ENCODE results near the gene KCNG1. TPM values are rescaled to one million over a fixed set of nuclear protein-coding genes. Genes with fewer than 3 reads are reported as not detected.
A peak's percentile ranks its signal among the peaks of the same experiment; 100 is the strongest.

KCNG1 gene
- polyA plus RNA-seq, 10 donors: 0.08 to 2.0 (median 0.29) TPM

DNA sequence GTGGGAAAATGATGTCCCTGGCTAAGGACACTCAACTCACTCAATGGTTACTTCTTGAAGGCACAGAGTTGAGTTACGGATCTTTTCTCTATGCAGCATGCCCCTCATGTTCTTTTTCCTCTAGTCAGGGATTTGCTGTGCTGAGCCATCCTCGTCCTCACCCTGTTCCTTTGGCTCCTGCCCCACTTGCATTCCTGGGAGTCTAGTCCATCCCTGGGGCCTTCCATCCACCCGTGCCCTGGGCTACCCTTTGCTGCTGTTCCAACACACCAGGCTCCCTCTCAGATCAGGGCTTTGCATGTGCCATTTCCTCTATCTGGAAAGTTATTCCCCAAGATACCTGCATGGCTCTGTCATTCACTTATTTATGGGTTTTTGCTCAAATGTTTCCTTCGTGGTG is 13.3 kb upstream of the KCNG1 start:
- no peak for DNase-seq

DNA sequence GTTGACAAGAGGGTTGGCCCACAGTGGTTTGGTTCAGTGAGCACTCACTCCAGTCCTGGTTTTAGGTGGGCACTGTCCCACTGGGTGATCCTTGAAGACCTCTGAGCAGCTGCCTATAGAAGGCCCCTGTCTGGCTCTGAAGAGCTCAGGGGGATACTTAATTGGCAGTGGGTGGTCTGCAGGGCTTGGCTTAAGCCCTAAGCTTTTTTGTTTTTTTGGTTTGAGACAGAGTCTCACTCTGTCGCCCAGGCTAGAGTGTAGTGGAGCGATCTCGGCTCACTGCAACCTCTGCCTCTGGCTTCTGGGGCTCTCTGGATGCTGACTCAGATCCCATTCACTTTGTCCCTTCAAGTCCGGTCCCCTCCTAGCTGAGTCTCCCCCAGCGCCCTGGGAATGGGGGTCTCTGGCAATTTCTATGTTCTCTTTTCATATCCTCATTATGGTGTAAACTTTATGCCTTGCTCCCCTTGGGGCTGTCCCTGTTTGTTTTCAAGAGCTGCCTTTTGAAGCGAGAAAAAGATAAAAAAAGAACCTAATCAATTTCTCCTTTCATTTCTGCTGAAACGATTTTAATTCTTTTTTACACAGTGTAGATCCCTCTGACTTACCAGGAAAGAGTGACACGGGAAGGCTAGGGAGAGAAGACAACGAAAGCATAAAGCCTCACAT is 12.2 kb upstream of the KCNG1 start:
- DNase-seq: no peak

- no peak for DNase-seq
Observed at GRCh38 chr20:51034476-51034875, 11.6 kb upstream of the KCNG1 start.

- DNase-seq: peak; percentile 60 to 76 (median 66)
Observed at GRCh38 chr20:51029963-51030920, 7.3 kb upstream of the KCNG1 start.

- DNase-seq: no peak
Observed at GRCh38 chr20:51029556-51029955, 6.6 kb upstream of the KCNG1 start.

DNA sequence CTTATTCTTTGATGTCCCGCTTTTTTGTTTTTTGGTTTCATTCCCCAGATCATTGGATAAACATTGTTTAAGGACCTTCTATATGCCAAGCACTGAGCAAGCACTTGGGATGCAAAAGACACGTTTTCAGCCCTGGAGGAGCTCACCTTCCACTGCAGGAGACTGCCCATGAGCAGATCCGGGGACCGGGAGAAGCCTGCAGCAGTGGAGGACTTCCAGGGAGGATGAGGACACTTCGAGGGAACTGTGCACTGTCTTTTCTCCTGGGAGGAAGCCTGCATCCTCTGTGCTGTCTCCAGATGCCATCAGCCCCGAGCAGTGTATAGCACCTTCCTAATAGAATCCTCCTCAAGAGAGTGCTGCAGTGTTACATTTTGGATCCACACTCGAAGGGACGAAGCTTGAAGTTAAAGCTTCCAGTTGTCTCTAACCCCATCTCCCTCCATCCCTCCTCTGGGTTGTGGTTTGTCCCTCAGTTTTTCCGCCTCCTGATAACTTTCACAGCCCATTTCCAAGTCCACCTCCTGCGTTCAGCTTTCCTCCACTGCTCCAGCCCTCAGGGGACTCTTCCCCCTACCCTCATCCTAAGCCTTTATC is 5.8 kb upstream of the KCNG1 start:
- no peak for DNase-seq

- DNase-seq: no peak
Observed at GRCh38 chr20:51027035-51027795, 4.3 kb upstream of the KCNG1 start.

DNA sequence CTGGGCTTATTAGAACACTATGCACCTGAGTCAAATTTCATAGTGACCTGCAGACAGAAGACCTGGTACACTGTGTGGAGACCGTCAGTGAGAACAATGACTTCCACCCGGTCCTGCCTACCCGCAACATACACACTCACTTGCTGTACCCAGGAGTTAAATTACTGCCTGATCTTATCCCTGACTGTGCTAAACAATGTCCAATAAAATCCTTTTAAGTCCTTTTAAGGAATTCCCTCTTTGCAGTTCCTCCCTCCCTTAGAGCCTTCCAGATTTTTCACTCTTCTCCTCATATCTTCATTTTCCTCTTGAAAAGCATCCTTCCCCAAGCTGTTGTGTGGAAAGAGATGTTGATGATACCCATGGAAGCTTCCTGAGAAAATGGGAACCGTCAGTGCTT is 3.4 kb upstream of the KCNG1 start:
- no peak for DNase-seq

- DNase-seq: no peak
Observed at GRCh38 chr20:51024761-51025160, 1.9 kb upstream of the KCNG1 start.

- DNase-seq: no peak
Observed at GRCh38 chr20:51023617-51024155, 779 bp upstream of the KCNG1 start.

GRCh38 chr20:51022227-51022802 is 592 bp downstream of the KCNG1 start:
- DNase-seq: no peak

- DNase-seq: no peak
Observed at GRCh38 chr20:51021067-51022025, 1.6 kb downstream of the KCNG1 start.

DNA sequence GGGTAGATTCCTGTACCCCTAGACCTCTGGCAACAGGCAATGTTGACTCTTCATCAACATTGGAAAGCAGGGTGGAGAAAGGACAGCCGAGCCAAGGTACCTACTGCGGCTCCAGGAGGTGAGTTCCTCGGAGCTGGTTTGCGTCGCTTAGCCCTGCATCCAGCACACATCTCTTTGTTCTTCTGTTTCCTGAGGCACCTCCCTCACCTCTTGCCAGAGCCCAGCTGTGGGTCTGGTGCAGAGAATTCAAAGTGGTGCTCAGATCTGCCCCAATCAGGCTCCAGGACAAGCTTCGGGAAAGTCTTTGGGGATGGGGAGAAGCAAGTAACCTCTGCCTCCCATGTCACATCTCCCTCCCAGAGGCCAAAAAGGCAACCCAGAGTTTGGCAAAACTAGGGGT is 2.2 kb downstream of the KCNG1 start:
- no peak for DNase-seq

- DNase-seq: no peak
Observed at GRCh38 chr20:51019656-51020592, 3.0 kb downstream of the KCNG1 start.

DNA sequence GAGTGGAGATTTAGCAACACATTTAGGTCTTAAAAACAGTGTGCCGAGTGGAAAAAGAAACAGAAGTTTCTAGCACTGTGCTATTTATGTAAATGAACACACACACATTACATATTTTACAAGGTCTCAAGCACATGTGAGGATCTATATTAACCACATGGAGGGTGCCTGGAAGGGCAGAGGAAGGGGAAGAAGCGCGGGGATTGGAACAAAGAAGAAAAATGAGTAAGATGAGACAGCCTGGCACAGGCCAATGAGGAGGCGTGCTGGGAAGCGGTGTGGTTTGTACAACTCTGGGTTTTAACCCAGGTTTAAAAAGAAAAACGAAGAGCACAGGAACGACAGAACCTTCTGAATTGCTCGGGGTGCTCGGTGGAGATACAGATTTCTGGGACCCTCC is 5.7 kb downstream of the KCNG1 start:
- DNase-seq: no peak

DNA sequence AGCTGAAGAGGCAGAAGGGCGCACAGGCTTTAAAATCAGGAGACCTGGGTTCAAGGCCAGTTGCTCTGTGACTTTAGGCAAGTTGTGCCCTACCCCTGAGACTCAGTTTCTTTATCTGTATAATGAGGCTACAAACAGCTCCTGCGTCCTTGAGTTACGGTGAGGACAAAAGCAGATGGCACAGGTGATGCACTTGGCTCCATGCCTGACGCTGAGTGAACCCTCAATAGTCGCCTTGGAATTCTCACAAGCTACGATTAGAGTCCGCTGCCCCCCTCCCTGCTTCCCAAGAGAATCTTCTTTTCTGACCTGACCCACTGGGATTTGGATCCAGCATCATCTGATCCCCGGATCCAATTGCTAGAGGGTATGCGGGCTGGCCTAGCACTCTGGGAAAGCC is 6.4 kb downstream of the KCNG1 start:
- DNase-seq: no peak

- peak; percentile 13 to 46 (median 44) for DNase-seq
Observed at GRCh38 chr20:51014797-51015722, 7.8 kb downstream of the KCNG1 start.

Data from muscle of back (tissue), 11 donors.